ENCODE measurements around the gene LZTR1. TPM values are rescaled to one million over a fixed set of nuclear protein-coding genes. Genes with fewer than 3 reads are reported as not detected.

The LZTR1 gene
- total and polyA plus RNA-seq, 9 donors: 28.2 to 73.4 (median 50.0) TPM

DNA sequence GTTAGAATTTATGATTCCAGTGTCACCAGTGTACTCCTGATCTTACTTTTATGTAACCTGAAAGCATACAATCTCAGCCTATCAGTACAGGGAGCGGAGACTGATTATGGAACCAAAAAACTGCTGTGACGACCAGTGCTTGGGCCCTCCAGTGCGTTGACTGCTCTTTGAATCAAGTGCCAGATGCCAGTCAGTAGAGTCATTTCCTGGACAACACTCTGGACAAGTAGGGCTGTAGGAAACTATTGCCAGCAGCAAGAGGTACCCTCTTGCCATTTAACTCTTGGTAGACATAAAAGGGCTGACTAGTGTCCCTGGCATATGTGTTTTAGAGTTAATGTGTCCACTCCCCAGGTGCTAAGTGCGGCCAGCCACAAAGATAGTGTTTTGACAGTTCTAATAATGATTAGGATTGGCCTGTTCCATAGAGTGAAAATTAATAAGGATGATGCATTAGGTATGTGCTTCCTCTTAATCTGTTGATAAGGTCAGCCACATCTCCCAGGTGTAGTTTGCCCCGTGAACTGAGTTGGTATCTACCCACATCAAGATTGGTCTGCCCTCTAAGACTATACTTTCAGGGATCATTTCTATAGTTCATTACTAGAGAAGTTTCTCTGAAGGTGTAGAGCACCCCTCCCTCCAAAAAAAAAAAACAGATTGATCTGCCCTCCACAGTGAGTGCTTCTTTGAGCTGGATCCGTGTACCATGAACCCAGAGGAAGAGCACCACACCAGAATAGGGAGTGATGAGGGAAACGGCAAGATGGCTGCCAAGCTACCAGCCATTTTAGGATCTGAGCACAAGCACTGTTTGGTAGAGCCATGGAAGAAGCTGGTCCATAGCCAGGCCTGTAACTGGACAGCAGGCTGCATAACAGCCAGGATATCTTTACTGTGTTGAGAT lies 35.8 kb upstream of the LZTR1 start:
- 83 to 87% (median 87%) methylated on average over 7 of the region's 7 CpGs for WGBS, 3 donors
- Histone ChIP-seq H3K27me3 (no peaks in the 10 kb centered on the region), H3K4me1 (ENCODE audit: insufficient read depth) (peaks cover 3% of the 10 kb centered on the region), H3K27ac (no peak overlapping the region), H3K36me3 (no peaks in the 10 kb centered on the region), H3K4me3 (no peak overlapping the region), H3K9me3 (no peaks in the 10 kb centered on the region)
- TF ChIP-seq CTCF (IDR thresholded peaks at IDR 0.05) (no peak), EP300 (IDR thresholded peaks at IDR 0.05) (no peak), POLR2A (IDR thresholded peaks at IDR 0.05) (no peak)
- intact Hi-C loops (cut with DNase I): no loop called here
- no peak for DNase-seq

GRCh38 chr22:20946991-20947390 lies 35.1 kb upstream of the LZTR1 start:
- Histone ChIP-seq H3K27me3 (no peaks in the 10 kb centered on the region), H3K4me3 (no peak overlapping the region), H3K4me1 (ENCODE audit: insufficient read depth) (peaks cover 1% of the 10 kb centered on the region), H3K9me3 (no peaks in the 10 kb centered on the region), H3K36me3 (no peaks in the 10 kb centered on the region), H3K27ac (no peak overlapping the region)
- DNase-seq: no peak
- TF ChIP-seq CTCF (IDR thresholded peaks at IDR 0.05): no peak
- TF ChIP-seq EP300 (IDR thresholded peaks at IDR 0.05): no peak
- TF ChIP-seq POLR2A (IDR thresholded peaks at IDR 0.05): no peak
- WGBS, 3 donors: 100% methylated on average over 1 of the region's 1 CpG
- intact Hi-C loops (cut with DNase I): no loop called here

GRCh38 chr22:20948450-20948849 lies 33.6 kb upstream of the LZTR1 start:
- H3K36me3 ChIP-seq: no peaks in the 10 kb centered on the region
- intact Hi-C loops (cut with DNase I): no loop called here
- H3K9me3 ChIP-seq: no peaks in the 10 kb centered on the region
- DNase-seq: no peak
- WGBS, 3 donors: 72 to 85% (median 80%) methylated on average over 5 of the region's 5 CpGs
- no peak overlapping the region for H3K4me3 ChIP-seq
- peaks cover 1% of the 10 kb centered on the region for H3K4me1 ChIP-seq (ENCODE audit: insufficient read depth)
- no peak for TF ChIP-seq EP300 (IDR thresholded peaks at IDR 0.05)
- TF ChIP-seq CTCF (IDR thresholded peaks at IDR 0.05): no peak
- TF ChIP-seq POLR2A (IDR thresholded peaks at IDR 0.05): no peak
- no peaks in the 10 kb centered on the region for H3K27me3 ChIP-seq
- H3K27ac ChIP-seq: no peak overlapping the region

DNA sequence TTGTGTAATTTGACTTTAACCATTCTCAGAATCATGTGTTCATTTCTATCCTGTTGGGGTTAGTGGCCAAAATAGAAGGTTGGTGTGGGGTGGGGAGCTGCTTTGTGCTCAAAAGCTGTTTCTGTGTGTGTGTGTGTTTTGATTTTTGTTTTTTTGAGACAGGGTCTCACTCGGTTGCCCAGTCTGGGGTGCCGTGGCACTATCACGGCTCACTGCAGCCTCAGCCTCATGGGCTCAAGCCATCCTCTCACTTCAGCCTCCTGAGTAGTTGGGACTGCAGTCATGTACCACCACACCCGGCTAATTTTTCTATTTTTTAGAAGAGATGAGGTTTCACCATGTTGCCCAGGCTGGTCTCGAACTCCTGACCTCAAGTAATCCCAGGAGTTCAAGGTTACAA lies 33.1 kb upstream of the LZTR1 start:
- 89 to 92% (median 90%) methylated on average over 5 of the region's 5 CpGs for WGBS, 3 donors
- TF ChIP-seq POLR2A (IDR thresholded peaks at IDR 0.05) (no peak), CTCF (IDR thresholded peaks at IDR 0.05) (no peak), EP300 (IDR thresholded peaks at IDR 0.05) (no peak)

More for the DNA sequence above, 33.1 kb upstream of the LZTR1 start:
- Histone ChIP-seq H3K27me3 (no peaks in the 10 kb centered on the region), H3K9me3 (no peaks in the 10 kb centered on the region), H3K4me3 (no peak overlapping the region), H3K36me3 (no peaks in the 10 kb centered on the region), H3K27ac (no peak overlapping the region), H3K4me1 (ENCODE audit: insufficient read depth) (peaks cover 1% of the 10 kb centered on the region)
- no peak for DNase-seq
- intact Hi-C loops (cut with DNase I): no loop called here
